ENCODE measurements around the gene CD81.

GRCh38 chr11:2398664-2399355 is 21.7 kb downstream of the CD81 start:
- no peak for TF ChIP-seq CTCF (IDR thresholded peaks at IDR 0.05)
- TF ChIP-seq POLR2AphosphoS5 (IDR thresholded peaks at IDR 0.05) = no peak
- TF ChIP-seq POLR2A (IDR thresholded peaks at IDR 0.05) = no peak

Data from upper lobe of left lung (tissue), 4 donors.